Stomach (tissue), 9 donors: ENCODE results near the gene ZFHX3. TPM values are rescaled to one million over a fixed set of nuclear protein-coding genes. Genes with fewer than 3 reads are reported as not detected.

Source experiments
- DNase-seq, 2 donors: peaks; one replicate each; pipeline versions ENCODE4 v3.0.0 to v3.0.0-alpha.2; 2013 to 2019
- H3K27ac ChIP-seq, 5 donors: fragments of 200-600 bp in 4 of 5; sonication (generic) in 4 of 5; one replicate each; pipeline ENCODE4 v1.5.1; 2013 to 2019; ENCODE audit warnings: mild to moderate bottlenecking in 1 of 5, moderate library complexity in 1 of 5
- H3K27me3 ChIP-seq, 3 donors: fragments of 200-600 bp; sonication (generic); one replicate each; pipeline ENCODE4 v1.5.1; 2017 to 2019; ENCODE audit warnings: mixed run types in 1 of 3
- H3K36me3 ChIP-seq, 4 donors: fragments of 200-600 bp; sonication (generic); 1 replicate in 3 of 4; 2 replicates in 1 of 4; pipeline ENCODE4 v1.5.1; 2016 to 2019
- H3K4me1 ChIP-seq, 4 donors: fragments of 200-600 bp; sonication (generic); one replicate each; pipeline ENCODE4 v1.5.1; 2016 to 2019
- H3K4me3 ChIP-seq, 4 donors: fragments of 200-600 bp; sonication (generic) in 3 of 4; one replicate each; pipeline ENCODE4 v1.5.1; 2016 to 2019; ENCODE audit warnings: mild to moderate bottlenecking in 1 of 4
- H3K9me3 ChIP-seq, 4 donors: fragments of 200-600 bp; sonication (generic); one replicate each; pipeline ENCODE4 v1.5.1; 2016 to 2019
- CTCF ChIP-seq, 7 experiments: fragments of 450-650 bp in 4 of 7; fragments of 200-600 bp in 3 of 7; sonication (generic) in 3 of 7; IDR thresholded peaks; one replicate each; pipeline ENCODE4 v1.5.1; 2016 to 2019; ENCODE audit warnings: antibody characterized with exemption in 7 of 7, control low read depth in 2 of 7, mild to moderate bottlenecking in 1 of 7
- EP300 ChIP-seq: sonication (generic); formaldehyde crosslinking; IDR thresholded peaks from one replicate; pipeline ENCODE4 v1.6.1; 2017; ENCODE audit warnings: antibody characterized with exemption
- POLR2A ChIP-seq, 4 donors: fragments of 450-650 bp; IDR thresholded peaks; one replicate each; pipeline ENCODE4 v1.6.1; 2016; ENCODE audit warnings: antibody characterized with exemption in 4 of 4, control low read depth in 2 of 4, mild to moderate bottlenecking in 1 of 4, moderate library complexity in 1 of 4
- POLR2AphosphoS5 ChIP-seq, 3 donors: sonication (generic); formaldehyde crosslinking; IDR thresholded peaks; one replicate each; pipeline ENCODE4 v1.6.1; 2016; ENCODE audit warnings: antibody characterized with exemption in 3 of 3
- WGBS, 5 donors: extraction: QIAGEN DNeasy Blood & Tissue Kit in 3 of 5; methylation state at CpG; one replicate each; pipeline versions ENCODE4 v1.1.5 to v1.1.7; 2013 to 2018; 5-methylcytosine and 5-hydroxymethylcytosine counted together
- intact Hi-C: fragments of 100-400 bp; cut with DNase I; formaldehyde crosslinking; loops from one replicate; pipeline ENCODE4 v1.15.1; 2023; ENCODE audit warnings: low total_unique reads
- polyA plus RNA-seq, 3 donors: library from polyadenylated mRNA; stranded (reverse); fragments of 200-250 nt; gene quantifications; one replicate each; pipeline ENCODE4 v1.2.3, GENCODE V29; 2013
- total RNA-seq, 5 donors: library from RNA; depleted of rRNA; stranded (reverse); fragments of >200 nt; gene quantifications; one replicate each; pipeline versions ENCODE4 v1.1.0 to v1.2.3, GENCODE V29; 2014 to 2016
- donor health status: healthy with polysubstance abuse.
- donor health status: Bipolar disorder and iron deficiency.
- donor health status: healthy.

Gene ZFHX3
- total and polyA plus RNA-seq, 8 donors, result 1.1 to 27.5 (median 11.8) TPM

GRCh38 chr16:72796222-72796621 lies 251.7 kb downstream of the ZFHX3 start:
- intact Hi-C loops, result no loop called here
- TF ChIP-seq POLR2A (IDR thresholded peaks at IDR 0.05), result no peak
- TF ChIP-seq POLR2AphosphoS5 (IDR thresholded peaks at IDR 0.05), result no peak
- TF ChIP-seq CTCF (IDR thresholded peaks at IDR 0.05), result no peak
- TF ChIP-seq EP300, result no peak

GRCh38 chr16:72794986-72795385 lies 252.9 kb downstream of the ZFHX3 start:
- TF ChIP-seq EP300 (no peak), CTCF (IDR thresholded peaks at IDR 0.05) (no peak), POLR2A (IDR thresholded peaks at IDR 0.05) (no peak), POLR2AphosphoS5 (IDR thresholded peaks at IDR 0.05) (no peak)
- H3K9me3 ChIP-seq, result no peaks in the 10 kb centered on the region
- no peak for DNase-seq
- no peak overlapping the region for H3K4me3 ChIP-seq
- WGBS, 5 donors, result 92 to 98% (median 96%) methylated on average over 9 of the region's 9 CpGs
- H3K4me1 ChIP-seq, result no peaks in the 10 kb centered on the region
- intact Hi-C loops, result no loop called here
- no peaks in the 10 kb centered on the region for H3K27me3 ChIP-seq
- H3K27ac ChIP-seq, result no peak overlapping the region
- peaks cover 24 to 97% (median 84%) of the 10 kb centered on the region in 4 donors for H3K36me3 ChIP-seq

More at GRCh38 chr16:72796222-72796621, 251.7 kb downstream of the ZFHX3 start:
- H3K27me3 ChIP-seq, result no peaks in the 10 kb centered on the region
- no peak overlapping the region for H3K4me3 ChIP-seq
- H3K27ac ChIP-seq, result no peak overlapping the region
- no peak for DNase-seq
- H3K36me3 ChIP-seq, result peaks cover 24 to 90% (median 84%) of the 10 kb centered on the region in 4 donors
- 95 to 99% (median 98%) methylated on average over 18 of the region's 18 CpGs for WGBS, 5 donors
- H3K9me3 ChIP-seq, result no peaks in the 10 kb centered on the region
- H3K4me1 ChIP-seq, result peaks cover 0 to 10% (median 0%) of the 10 kb centered on the region in 4 donors

GRCh38 chr16:72794319-72794718 lies 253.6 kb downstream of the ZFHX3 start:
- WGBS, 5 donors, result 92 to 97% (median 96%) methylated on average over 13 of the region's 13 CpGs
- no peak for DNase-seq
- intact Hi-C loops, result no loop called here
- no peak overlapping the region for H3K4me3 ChIP-seq
- H3K27ac ChIP-seq, result no peak overlapping the region
- no peak for TF ChIP-seq CTCF (IDR thresholded peaks at IDR 0.05)
- no peak for TF ChIP-seq POLR2AphosphoS5 (IDR thresholded peaks at IDR 0.05)
- TF ChIP-seq POLR2A (IDR thresholded peaks at IDR 0.05), result no peak
- no peak for TF ChIP-seq EP300
- H3K27me3 ChIP-seq, result no peaks in the 10 kb centered on the region
- H3K36me3 ChIP-seq, result peaks cover 20 to 98% (median 82%) of the 10 kb centered on the region in 4 donors
- no peaks in the 10 kb centered on the region for H3K9me3 ChIP-seq
- H3K4me1 ChIP-seq, result peaks cover 0 to 2% (median 0%) of the 10 kb centered on the region in 4 donors

GRCh38 chr16:72793716-72794115 lies 254.2 kb downstream of the ZFHX3 start:
- no peaks in the 10 kb centered on the region for H3K27me3 ChIP-seq
- H3K9me3 ChIP-seq, result no peaks in the 10 kb centered on the region
- H3K27ac ChIP-seq, result no peak overlapping the region
- intact Hi-C loops, result no loop called here
- DNase-seq, result no peak
- H3K36me3 ChIP-seq, result peaks cover 18 to 95% (median 77%) of the 10 kb centered on the region in 4 donors
- peaks cover 0 to 8% (median 0%) of the 10 kb centered on the region in 4 donors for H3K4me1 ChIP-seq
- WGBS, 5 donors, result 95 to 98% (median 96%) methylated on average over 12 of the region's 12 CpGs
- no peak overlapping the region for H3K4me3 ChIP-seq
- no peak for TF ChIP-seq EP300
- TF ChIP-seq POLR2A (IDR thresholded peaks at IDR 0.05), result no peak
- no peak for TF ChIP-seq POLR2AphosphoS5 (IDR thresholded peaks at IDR 0.05)
- no peak for TF ChIP-seq CTCF (IDR thresholded peaks at IDR 0.05)
